ENCODE results near the gene C5orf63. TPM values are rescaled to one million over a fixed set of nuclear protein-coding genes. Genes with fewer than 3 reads are reported as not detected.

Gene C5orf63
- total and polyA plus RNA-seq, 2 of the 8 experiments (the other 6 are each of a cell fraction or from before 2014, with no cell fraction given), result 0.67 to 0.71 TPM

DNA sequence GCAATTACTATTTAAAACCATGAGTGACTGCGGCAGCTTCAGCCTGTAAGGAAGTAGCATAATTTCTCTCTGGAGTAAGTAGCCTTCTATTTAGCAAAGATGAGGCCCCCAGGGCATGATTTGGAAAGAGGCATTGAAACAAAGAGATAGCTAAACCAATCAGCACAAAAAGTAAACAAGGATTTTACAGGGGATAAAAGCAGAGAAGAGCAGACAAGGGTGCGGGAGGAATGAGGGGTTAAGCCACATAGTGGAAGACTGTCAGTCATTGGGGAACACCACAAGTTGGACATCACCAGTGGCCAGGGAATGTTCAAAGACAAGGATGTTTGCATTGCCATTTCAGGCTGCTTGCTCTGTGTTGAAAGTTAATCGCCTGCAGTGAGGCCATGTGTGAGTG is 24.0 kb upstream of the C5orf63 start (continued):
- TF ChIP-seq, protein P1, sequence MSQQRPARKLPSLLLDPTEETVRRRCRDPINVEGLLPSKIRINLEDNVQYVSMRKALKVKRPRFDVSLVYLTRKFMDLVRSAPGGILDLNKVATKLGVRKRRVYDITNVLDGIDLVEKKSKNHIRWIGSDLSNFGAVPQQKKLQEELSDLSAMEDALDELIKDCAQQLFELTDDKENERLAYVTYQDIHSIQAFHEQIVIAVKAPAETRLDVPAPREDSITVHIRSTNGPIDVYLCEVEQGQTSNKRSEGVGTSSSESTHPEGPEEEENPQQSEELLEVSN (IDR thresholded peaks at IDR 0.05), result no peak
- TF ChIP-seq FOSL1 (IDR thresholded peaks at IDR 0.05; ENCODE audit: insufficient read depth, low read depth, low read length), result no peak
- TF ChIP-seq, protein P2, sequence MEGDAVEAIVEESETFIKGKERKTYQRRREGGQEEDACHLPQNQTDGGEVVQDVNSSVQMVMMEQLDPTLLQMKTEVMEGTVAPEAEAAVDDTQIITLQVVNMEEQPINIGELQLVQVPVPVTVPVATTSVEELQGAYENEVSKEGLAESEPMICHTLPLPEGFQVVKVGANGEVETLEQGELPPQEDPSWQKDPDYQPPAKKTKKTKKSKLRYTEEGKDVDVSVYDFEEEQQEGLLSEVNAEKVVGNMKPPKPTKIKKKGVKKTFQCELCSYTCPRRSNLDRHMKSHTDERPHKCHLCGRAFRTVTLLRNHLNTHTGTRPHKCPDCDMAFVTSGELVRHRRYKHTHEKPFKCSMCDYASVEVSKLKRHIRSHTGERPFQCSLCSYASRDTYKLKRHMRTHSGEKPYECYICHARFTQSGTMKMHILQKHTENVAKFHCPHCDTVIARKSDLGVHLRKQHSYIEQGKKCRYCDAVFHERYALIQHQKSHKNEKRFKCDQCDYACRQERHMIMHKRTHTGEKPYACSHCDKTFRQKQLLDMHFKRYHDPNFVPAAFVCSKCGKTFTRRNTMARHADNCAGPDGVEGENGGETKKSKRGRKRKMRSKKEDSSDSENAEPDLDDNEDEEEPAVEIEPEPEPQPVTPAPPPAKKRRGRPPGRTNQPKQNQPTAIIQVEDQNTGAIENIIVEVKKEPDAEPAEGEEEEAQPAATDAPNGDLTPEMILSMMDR (IDR thresholded peaks at IDR 0.05; ENCODE audit: control extremely low read depth in 1 of 3, insufficient read depth in 1 of 3, low read depth in 1 of 3, low read length in 3 of 3), result no peak
- no peak for TF ChIP-seq EZH2 (IDR thresholded peaks at IDR 0.05; ENCODE audit: low read depth, low read length, severe bottlenecking)

Data from H1 (cell line).